PC-3 (cell line): ENCODE data around the gene MLN. TPM values are rescaled to one million over a fixed set of nuclear protein-coding genes. Genes with fewer than 3 reads are reported as not detected.

Source experiments
- ATAC-seq: fragments of 200-7000 bp; cut with Tn5 transposase; 2 replicates; pipeline ENCODE4 v1.9.1; 2020; ENCODE audit warnings: mild to moderate bottlenecking, moderate library complexity
- BruUV-seq: library from RNA; stranded (reverse); fragments of 400-500 nt; replicated peaks from 2 replicates; lab custom pipeline; 2021; lab: Mats Ljungman, UMichigan
- CTCF ChIA-PET: fragments of 300-600 bp; sonication (Branson Sonifier 250); formaldehyde crosslinking; loops from one replicate; lab custom pipeline; 2022; ENCODE audit warnings: antibody characterized with exemption; lab: Charles Lee
- POLR2A ChIA-PET: fragments of 300-600 bp; sonication (Branson Sonifier 250); formaldehyde crosslinking; loops from one replicate; lab custom pipeline; 2022; ENCODE audit warnings: antibody characterized with exemption; ENCODE audit not compliant: unreplicated experiment; lab: Charles Lee
- DNase-seq: peaks from one replicate; pipeline ENCODE4 v3.0.0-alpha.2; 2015
- H2AFZ ChIP-seq: fragments of 300-600 bp; sonication (generic); 2 replicates; pipeline ENCODE4 v1.6.0; 2016; ENCODE audit warnings: antibody characterized with exemption, low read length
- H3F3A ChIP-seq: fragments of 300-600 bp; sonication (generic); one replicate; pipeline ENCODE4 v1.6.0; 2017; ENCODE audit warnings: antibody characterized with exemption, low read length, control low read depth, mild to moderate bottlenecking; ENCODE audit not compliant: unreplicated experiment
- H3K27ac ChIP-seq: fragments of 300-600 bp; sonication (generic); 2 replicates; pipeline ENCODE4 v1.5.1; 2016; ENCODE audit warnings: mild to moderate bottlenecking, low read length
- H3K27me3 ChIP-seq: fragments of 300-600 bp; sonication (generic); 2 replicates; pipeline ENCODE4 v1.6.1; 2016; ENCODE audit warnings: low read length, mixed read lengths
- H3K36me3 ChIP-seq: fragments of 300-600 bp; sonication (generic); 2 replicates; pipeline ENCODE4 v1.6.1; 2016; ENCODE audit warnings: low read depth, mixed run types, low read length, mixed read lengths
- H3K4me1 ChIP-seq: fragments of 300-600 bp; sonication (generic); 2 replicates; pipeline ENCODE4 v1.5.1; 2016; ENCODE audit warnings: low read length; ENCODE audit not compliant: insufficient read depth
- H3K4me2 ChIP-seq: fragments of 300-600 bp; sonication (generic); 2 replicates; pipeline ENCODE4 v1.6.0; 2016; ENCODE audit warnings: low read length
- H3K4me3 ChIP-seq: fragments of 300-600 bp; sonication (generic); 2 replicates; pipeline ENCODE4 v1.5.1; 2016; ENCODE audit warnings: mild to moderate bottlenecking, low read length, mixed read lengths
- H3K79me2 ChIP-seq: fragments of 300-600 bp; sonication (generic); 2 replicates; pipeline ENCODE4 v1.6.1; 2017; ENCODE audit warnings: low read length, mixed read lengths
- H3K9ac ChIP-seq: fragments of 300-600 bp; sonication (generic); 2 replicates; pipeline ENCODE4 v1.6.0; 2016; ENCODE audit warnings: mild to moderate bottlenecking, low read length
- H3K9me2 ChIP-seq: fragments of 300-600 bp; sonication (generic); replicated peaks from 2 replicates; pipeline ENCODE4 v1.6.1; 2016; ENCODE audit warnings: mixed run types, low read length, mixed read lengths
- H3K9me3 ChIP-seq: fragments of 300-600 bp; sonication (generic); 2 replicates; pipeline ENCODE4 v1.6.1; 2016; ENCODE audit warnings: low read length, mixed read lengths
- H4K20me1 ChIP-seq: fragments of 300-600 bp; sonication (generic); 2 replicates; pipeline ENCODE4 v1.6.1; 2016; ENCODE audit warnings: low read length, mixed read lengths
- CTCF ChIP-seq: fragments of 300-600 bp; sonication (generic); conservative IDR thresholded peaks from 2 replicates; pipeline ENCODE4 v1.5.1; 2017; ENCODE audit warnings: antibody characterized with exemption, low read depth, mild to moderate bottlenecking, low read length
- EZH2 ChIP-seq: fragments of 300-600 bp; sonication (generic); IDR thresholded peaks from one replicate; pipeline ENCODE4 v1.6.1; 2017; ENCODE audit warnings: antibody characterized with exemption, mild to moderate bottlenecking, low read length; ENCODE audit not compliant: unreplicated experiment
- EZH2phosphoT487 ChIP-seq: fragments of 300-600 bp; sonication (generic); IDR thresholded peaks from 2 replicates; pipeline ENCODE4 v1.6.1; 2018; ENCODE audit warnings: mild to moderate bottlenecking, antibody characterized with exemption, low read length, borderline replicate concordance
- intact Hi-C: fragments of 100-400 bp; cut with micrococcal nuclease; formaldehyde crosslinking; loops from 2 replicates; pipeline ENCODE4 v1.9.0; 2023
- total RNA-seq: library from RNA; depleted of rRNA; stranded (reverse); fragments of >200 nt; gene quantifications from 2 replicates; pipeline ENCODE4 v1.2.3, GENCODE V29; 2014

MLN gene
- total RNA-seq, 1 experiment from 2014 or later: not detected

GRCh38 chr6:33770124-33770832 lies 33.5 kb downstream of the MLN start:
- Histone ChIP-seq H3K4me2 (no peak overlapping the region), H3K79me2 (no peaks in the 10 kb centered on the region), H2AFZ (no peak overlapping the region), H3K9me3 (no peaks in the 10 kb centered on the region), H3K27ac (no peak overlapping the region), H3K4me3 (no peak overlapping the region), H3F3A (no peaks in the 10 kb centered on the region), H3K36me3 (peaks cover 9% of the 10 kb centered on the region), H3K27me3 (no peaks in the 10 kb centered on the region), H3K9me2 (no peaks in the 10 kb centered on the region), H3K4me1 (peaks cover 2% of the 10 kb centered on the region; the same call in 1 of the 2 replicates), H4K20me1 (no peaks in the 10 kb centered on the region), H3K9ac (no peak overlapping the region)
- DNase-seq (no peak), ATAC-seq (no peak)
- ChIA-PET POLR2A (no interaction called here), CTCF (no interaction called here)
- TF ChIP-seq EZH2phosphoT487: no peak
- no peak for TF ChIP-seq EZH2
- no peak for TF ChIP-seq CTCF
- TSS peak; percentile 6 for BruUV-seq
- intact Hi-C loops: no loop called here

GRCh38 chr6:33769248-33769821 lies 34.5 kb downstream of the MLN start:
- no peak for DNase-seq
- H3K9me3 ChIP-seq: no peaks in the 10 kb centered on the region
- no peaks in the 10 kb centered on the region for H4K20me1 ChIP-seq
- H3K4me1 ChIP-seq: peaks cover 2% of the 10 kb centered on the region; the same call in 1 of the 2 replicates
- BruUV-seq: no TSS peak
- ATAC-seq: no peak
- no peaks in the 10 kb centered on the region for H3K79me2 ChIP-seq
- no peak overlapping the region for H3K4me3 ChIP-seq
- H3K4me2 ChIP-seq: no peak overlapping the region
- intact Hi-C loops: loop anchor here (5.0 to 10.0 kb wide), 2 partner anchors 255 to 383 kb away; no protein-coding TSS in a partner anchor
- CTCF ChIA-PET: interaction anchor here (1.0 kb wide), 1 partner anchor 29 kb away, joined by 3 read pairs; no protein-coding TSS in a partner anchor
- POLR2A ChIA-PET: no interaction called here
- H3K36me3 ChIP-seq: peaks cover 3% of the 10 kb centered on the region; the same call in 1 of the 2 replicates
- no peaks in the 10 kb centered on the region for H3K27me3 ChIP-seq
- TF ChIP-seq EZH2phosphoT487 (no peak), CTCF (no peak), EZH2 (no peak)
- H3K9me2 ChIP-seq: no peaks in the 10 kb centered on the region
- no peak overlapping the region for H3K27ac ChIP-seq
- no peak overlapping the region for H2AFZ ChIP-seq
- no peaks in the 10 kb centered on the region for H3F3A ChIP-seq
- H3K9ac ChIP-seq: no peak overlapping the region
